Keratinocyte (primary cell): Measurements from ENCODE around the gene CWC22.

Experiments used
- CTCF ChIP-seq, 3 experiments: IDR thresholded peaks in 1 of 3; conservative IDR thresholded peaks in 1 of 3; optimal IDR thresholded peaks in 1 of 3; 2 replicates in 2 of 3; 3 replicates in 1 of 3; pipeline versions ENCODE3 to v1.5.1; 2011; ENCODE audit warnings: low read length in 3 of 3, mild to moderate bottlenecking in 3 of 3, moderate library complexity in 2 of 3, control low read depth in 1 of 3, inconsistent platforms in 1 of 3; ENCODE audit not compliant: insufficient read depth in 2 of 3; ENCODE audit errors: extremely low read depth in 1 of 3
- EZH2 ChIP-seq: IDR thresholded peaks from one replicate; pipeline ENCODE4 v1.6.1; 2012; ENCODE audit warnings: inconsistent platforms, mild to moderate bottlenecking, low read length, moderate library complexity

GRCh38 chr2:179913809-179914208, 93.3 kb downstream of the CWC22 start:
- TF ChIP-seq CTCF (optimal IDR thresholded peaks at IDR 0.05 in 1 of 3, IDR thresholded peaks at IDR 0.05 in 1 of 3, conservative IDR thresholded peaks at IDR 0.05 in 1 of 3; ENCODE audit: extremely low read depth in 1 of 3, insufficient read depth in 2 of 3, low read length in 3 of 3) (no peak), EZH2 (no peak)
